ENCODE data around the gene NUDT2.

DNA sequence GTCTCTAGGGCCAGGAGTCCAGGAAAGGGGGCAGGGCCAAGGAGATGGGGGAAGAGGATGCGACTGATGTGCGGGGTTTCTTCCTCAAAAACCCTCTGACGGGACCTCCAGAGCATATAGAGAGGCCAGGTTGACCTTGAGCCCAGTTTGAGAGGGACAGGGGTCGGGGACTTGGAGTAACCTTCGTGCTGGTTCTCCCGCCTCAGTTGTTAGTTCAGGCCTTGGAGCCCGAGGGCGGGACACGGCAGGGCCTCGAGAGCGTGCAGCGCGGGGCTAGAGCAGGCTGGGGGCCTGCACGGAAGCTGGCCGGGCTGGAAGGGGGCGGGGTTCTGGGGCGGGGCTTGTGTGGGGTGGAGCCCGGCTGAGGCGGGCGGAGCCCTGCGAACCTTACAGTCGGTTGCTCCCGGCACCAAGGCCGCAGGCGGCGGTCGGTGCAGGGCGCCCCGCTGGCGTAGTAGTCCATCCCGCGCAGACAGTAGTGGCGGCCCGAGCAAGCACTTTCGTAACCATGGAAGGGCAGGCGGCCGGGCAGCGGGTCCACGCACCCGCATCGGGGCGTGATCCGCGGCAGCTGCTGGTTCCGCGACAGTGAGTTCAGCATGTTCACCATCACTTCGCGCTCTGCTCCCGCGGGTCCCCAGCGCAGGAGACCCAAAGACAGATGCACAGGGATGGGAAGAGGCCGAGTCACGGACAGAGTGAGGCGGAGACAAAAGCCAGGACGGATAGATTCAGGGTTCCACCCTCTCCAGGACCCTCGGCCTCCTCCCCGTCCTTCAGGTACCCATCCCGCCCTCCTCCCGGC is 51.3 kb downstream of the NUDT2 start:
- TF ChIP-seq, protein P1, sequence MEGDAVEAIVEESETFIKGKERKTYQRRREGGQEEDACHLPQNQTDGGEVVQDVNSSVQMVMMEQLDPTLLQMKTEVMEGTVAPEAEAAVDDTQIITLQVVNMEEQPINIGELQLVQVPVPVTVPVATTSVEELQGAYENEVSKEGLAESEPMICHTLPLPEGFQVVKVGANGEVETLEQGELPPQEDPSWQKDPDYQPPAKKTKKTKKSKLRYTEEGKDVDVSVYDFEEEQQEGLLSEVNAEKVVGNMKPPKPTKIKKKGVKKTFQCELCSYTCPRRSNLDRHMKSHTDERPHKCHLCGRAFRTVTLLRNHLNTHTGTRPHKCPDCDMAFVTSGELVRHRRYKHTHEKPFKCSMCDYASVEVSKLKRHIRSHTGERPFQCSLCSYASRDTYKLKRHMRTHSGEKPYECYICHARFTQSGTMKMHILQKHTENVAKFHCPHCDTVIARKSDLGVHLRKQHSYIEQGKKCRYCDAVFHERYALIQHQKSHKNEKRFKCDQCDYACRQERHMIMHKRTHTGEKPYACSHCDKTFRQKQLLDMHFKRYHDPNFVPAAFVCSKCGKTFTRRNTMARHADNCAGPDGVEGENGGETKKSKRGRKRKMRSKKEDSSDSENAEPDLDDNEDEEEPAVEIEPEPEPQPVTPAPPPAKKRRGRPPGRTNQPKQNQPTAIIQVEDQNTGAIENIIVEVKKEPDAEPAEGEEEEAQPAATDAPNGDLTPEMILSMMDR (IDR thresholded peaks at IDR 0.05), result no peak
- TF ChIP-seq POLR2A (IDR thresholded peaks at IDR 0.05), result peak; percentile 25 to 56

All from thyroid gland (tissue), 4 donors.